M059J (cell line): Measurements from ENCODE around the gene PGA3. TPM values are rescaled to one million over a fixed set of nuclear protein-coding genes. Genes with fewer than 3 reads are reported as not detected.
"Not testable (repeated sequence)": the region's sequence is repeated elsewhere in the genome, so short reads cannot be mapped to it uniquely, and the experiment has no call there.

Experiments
- DNase-seq: peaks from one replicate; pipeline ENCODE4 v3.0.0-alpha.2; 2012; ENCODE audit warnings: low read depth
- total RNA-seq: library from RNA; depleted of rRNA; stranded (reverse); fragments of >200 nt; shearing (Covaris generic); gene quantifications from 2 replicates; pipeline ENCODE4 v1.2.3, GENCODE V29; 2014; rRNA removed

The PGA3 gene
- total RNA-seq, result not detected in 2 replicates

DNA sequence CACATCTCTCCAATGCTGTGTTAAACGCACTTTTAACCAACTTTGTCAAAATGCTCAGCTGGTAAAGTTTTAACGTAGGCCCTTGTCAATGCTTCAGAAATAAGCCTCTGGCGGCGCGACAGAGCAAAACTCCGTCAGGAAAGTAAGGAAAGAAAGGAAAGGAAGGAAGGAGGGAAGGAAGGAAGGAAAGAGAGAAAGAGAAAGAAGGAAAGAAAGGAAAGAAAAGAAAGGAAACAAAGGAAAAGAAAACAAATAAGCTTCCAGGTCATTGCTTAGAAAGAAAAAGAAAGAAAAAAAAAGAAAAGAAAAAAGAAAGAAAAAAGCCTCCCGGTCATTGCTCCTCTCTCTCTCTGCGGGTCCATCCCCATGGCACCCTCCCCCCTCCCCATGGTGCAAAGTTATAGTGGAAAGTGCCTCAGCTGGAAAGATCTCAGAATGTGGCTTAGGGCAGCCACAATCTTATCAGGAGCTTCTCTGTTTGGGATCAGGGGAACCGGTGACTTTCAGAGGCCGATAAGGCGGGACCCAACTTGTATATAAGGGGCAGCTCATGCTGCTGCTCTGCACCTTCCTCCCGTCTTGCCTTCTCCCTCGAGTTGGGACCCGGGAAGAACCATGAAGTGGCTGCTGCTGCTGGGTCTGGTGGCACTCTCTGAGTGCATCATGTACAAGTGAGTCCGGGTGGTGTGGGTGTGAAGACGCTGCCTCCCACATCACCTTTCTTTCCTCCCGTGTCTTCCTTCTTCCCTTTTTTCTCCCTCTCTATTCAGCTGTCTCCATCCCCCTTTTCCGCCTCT, at the start of gene PGA3:
Gene PGA3, plus strand, starts transcription at position 566 of the 797 bp plus-strand sequence. Its CDS starts 50 bp downstream, at position 616.
- DNase-seq, result not testable (repeated sequence)

DNA sequence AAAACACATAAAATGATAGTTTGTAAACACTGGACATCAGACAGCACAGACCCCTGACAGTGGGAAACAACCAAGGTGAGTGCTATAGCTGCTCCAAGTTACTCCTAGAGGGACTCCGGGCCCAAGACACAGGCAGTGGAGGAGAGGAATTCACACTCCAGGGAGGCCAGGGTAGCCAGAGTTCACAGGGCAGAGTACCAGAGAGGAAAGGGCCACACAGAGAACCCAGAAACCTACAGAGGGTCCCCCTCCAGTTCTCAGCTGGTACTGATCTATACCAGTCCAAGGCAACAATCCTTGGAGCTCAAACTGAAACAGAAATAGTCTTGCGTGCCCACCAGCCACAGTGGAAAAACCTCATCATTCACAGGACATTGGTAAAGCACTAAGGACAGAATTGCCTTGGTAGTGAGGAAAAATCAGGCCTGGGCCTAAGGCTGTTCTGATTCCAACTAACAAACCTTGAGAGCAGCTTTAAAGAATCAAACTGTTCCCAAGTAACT, 49.7 kb upstream of the PGA3 start:
- peak; percentile 56 for DNase-seq

DNA sequence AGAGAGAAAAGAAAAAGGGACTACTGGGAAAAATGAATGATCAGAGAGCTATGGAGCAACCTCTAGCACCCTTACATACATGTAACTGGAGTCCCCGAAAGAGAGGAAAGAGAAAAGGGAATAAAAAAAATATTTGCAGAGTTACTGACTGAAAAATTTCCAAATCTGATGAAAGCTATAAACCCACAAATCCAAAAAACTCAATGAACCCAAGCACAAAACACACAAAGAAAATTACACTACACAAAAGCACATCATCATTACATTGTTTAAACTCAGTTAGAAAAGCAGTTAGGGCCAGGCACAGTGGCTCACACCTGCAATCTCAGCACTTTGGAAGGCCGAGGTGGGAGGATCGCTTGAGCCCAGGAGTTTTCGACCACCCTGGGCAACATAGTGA, 48.8 kb upstream of the PGA3 start:
- no peak for DNase-seq

DNA sequence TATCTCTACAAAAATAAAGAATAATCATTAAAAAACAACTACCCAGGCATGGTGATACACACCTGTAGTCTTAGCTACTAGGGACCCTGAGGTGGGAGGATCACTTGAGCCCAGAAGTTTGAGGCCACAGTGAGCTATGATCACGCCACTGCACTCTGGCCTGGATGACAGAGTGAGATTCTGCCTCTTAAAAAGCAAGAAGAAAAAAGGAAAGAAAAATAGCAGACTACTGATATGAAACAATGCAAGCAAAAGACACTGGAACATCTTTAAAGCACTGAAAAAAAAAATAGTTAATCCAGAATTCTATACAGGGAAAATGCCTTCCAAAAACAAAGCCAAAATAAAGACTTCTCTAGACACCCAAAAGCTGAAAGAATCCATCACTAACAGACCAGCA, 48.0 kb upstream of the PGA3 start:
- DNase-seq, result no peak

DNA sequence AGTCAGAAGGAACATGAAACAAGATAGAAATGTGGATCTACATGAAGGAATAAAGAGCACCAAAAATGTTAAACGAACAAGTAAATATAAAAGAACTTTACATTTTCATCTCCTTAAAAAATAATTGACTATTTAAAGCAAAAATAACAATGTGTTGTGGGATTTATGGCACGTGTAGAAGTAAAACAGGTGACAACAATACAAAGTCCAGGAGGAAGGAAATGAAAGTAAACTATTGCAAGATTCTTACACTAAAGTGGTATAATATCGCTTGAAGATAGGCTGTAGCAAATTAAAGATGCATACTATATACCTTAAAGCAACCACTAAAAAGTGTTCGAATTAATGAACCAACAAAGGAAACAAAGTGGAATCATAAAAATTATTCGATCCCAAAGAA, 47.6 kb upstream of the PGA3 start:
- DNase-seq, result no peak

DNA sequence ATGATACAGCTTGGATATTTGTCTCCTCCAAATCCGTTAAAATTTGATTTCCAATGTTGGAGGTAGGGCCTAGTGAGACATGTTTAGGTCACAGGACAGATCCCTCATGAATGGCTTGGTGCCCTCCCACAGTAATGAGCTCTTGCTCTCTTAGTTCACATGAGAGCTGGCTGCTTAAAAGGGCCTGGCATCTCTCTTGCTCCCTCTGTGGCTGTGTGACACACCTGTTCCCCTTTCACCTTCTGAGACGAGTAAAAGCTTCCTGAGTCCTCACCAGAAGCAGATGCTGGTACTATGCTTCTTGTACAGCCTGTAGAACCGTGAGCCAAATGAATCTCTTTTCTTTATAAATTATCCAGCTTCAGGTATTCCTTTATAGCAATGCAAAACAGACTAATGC, 45.6 kb upstream of the PGA3 start:
- no peak for DNase-seq

DNA sequence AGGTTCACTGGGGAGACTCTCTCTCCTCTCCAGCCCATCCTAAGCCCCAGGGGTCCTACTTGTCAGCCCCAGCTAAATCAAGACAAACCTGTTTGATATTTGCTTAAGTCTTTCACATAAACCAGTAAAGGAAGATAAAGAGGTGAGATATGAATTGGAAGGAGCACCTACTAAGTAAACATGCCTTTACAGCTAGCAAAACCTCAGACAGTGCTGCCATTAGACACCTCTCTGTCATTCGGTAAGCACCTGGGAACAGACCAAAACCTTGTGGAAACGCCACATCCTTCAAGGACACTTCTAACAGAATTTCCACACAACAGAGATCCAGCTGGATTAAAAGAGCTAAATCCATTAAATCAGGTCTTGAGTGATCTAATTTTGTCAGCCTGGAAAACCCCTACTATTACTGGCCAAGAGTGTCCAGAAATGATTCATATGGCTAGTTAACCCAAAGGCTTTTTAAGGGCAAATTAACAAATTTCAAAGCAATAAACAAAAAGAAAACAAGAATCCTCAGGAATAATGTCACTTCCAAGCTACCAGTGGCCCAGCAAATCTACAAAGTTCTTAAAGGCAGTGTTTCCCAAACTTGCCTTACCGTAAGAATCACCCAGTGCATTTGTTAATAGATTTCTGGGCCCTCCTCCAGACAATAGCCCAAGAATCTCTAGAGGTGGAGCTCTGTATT, 44.5 kb upstream of the PGA3 start:
- peak; percentile 76 for DNase-seq

DNA sequence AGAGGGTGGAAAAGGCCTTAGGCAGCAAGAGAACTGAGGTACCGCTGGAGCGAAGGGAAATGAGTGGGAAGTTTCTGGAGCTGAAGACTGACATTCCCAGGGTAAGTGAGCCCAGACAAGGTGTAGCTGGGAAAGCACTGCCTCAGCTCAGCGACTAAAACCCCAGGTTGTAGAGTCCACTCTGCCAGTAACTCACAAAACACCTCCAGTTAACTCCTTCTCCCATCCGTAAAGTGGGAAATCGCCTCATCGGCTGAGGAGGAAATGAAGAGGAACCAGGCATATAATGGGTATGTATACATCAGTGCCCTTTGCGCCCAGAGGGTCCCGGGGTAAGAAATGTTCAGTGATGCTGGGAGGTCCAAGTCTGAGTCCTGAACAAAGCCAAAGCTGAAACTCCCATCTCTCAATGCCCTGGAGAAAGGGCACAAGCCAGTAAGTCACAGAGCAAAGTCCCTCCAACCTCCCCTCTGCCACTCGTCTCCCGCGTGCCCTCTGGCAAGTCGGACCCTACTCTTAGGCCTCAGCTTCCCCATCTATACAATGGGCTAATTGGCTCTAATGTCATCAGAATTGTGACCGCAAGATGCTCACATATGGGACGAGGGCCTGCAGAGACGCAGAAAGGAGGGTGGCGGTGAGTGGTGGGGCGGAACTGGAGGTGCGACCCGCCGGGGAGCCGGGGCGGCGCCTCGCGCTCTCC, 42.7 kb upstream of the PGA3 start:
- DNase-seq, result peak; percentile 34

DNA sequence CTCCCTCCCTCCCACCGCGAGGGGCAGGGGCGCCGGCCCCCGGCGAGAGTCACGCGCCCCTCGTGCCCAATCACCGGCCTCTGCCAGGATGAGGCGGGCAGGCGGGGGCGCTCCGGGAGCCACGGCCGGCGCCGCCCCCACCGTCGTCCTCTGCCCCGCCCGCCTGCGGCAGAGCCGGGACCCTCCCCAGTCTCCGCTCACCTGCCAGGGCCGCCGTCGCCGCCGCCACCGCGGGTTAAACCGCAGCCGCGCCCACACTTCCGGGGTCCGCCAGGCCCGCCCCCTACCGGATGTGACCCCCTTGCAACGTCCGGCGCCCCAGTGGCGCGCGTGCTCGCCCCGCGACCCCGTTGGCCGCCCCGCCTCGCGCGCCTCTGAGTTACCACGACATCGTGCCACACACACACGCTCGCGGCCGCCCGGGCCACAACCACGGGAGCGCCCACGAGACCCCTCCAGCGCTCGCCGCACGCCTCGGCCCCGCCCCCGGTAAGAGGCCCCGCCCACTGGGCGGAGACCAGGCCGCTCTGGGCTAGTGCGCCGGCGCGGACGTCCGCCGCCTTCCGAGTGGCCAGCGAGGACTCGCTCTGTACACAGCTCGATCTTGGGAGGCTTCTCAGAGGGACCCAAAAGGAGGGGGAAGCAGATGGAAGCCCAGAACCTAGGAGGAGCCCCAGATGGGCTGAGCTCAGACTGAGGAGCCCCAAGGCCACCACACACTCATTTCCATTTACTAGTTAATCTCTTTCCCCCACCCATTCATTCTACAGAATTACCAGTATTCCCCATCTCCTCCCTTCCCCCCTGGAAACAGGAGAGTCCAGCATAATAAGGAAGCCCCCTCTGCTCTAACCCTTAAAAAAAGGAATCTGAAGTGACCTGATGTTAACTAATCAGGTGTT, 41.9 kb upstream of the PGA3 start, which contains the start of gene VPS37C:
Gene VPS37C, minus strand, starts transcription at position 237 of the 902 bp plus-strand sequence. CDS start 22,597 bp downstream, outside the sequence.
- peak; percentile 81 for DNase-seq

DNA sequence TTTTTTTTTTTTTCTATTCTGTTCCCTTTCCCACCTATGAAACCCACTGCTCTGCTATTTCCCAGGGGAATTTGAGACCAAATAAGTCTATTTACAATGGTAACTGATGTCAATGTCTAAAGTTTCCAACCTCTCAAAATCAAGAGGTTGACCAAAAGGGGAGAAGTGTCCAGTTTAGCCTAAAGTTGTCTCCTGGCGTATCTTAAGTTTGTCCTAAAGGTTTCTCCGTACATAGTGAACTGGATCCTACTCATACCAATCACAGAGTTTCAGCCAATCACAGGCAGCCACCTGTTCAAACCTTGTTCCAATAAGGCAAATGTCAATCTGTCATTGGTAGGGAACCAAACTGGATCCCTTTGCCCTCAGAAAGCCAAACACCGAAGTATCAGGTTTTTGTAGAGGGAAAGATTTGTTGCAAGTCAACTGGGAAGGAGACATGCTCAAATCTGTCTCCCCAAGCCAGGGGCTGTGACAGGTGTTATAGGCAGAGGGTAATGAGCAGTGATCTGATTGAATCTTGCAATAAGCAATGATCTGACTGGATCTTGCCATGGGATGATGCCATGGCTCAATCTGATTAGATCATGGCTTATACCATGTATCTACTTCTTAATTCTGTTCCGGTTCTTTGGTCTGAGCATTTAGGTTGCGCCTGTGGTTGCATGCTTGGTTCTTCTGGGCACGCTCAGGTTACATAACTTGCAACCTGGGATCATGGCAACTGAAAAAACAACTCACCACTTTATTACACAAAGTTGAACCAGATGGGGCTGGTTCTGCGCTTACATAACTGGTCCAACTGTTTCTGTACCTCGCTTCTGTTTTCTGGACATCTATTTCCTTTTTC, 41.0 kb upstream of the PGA3 start:
- DNase-seq, result peak; percentile 45

DNA sequence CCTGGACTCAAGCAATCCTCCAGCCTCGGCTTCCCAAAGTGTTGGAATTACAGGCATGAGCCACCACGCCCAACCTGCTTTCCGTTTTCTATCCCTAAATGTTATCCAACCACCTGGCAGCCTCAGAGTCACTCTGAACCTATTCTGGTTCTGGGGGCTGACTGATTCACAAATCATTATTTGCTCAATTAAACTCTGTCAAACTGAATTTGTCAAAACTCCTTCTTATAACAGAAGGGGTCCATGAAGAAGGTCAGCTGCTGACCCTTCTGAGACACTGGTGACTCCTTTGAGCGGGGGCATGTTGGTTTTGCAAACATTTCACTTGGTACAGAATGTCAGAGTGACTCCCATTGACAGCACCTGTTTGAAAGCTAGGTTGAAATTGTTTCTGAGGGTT, 40.3 kb upstream of the PGA3 start:
- DNase-seq, result no peak

DNA sequence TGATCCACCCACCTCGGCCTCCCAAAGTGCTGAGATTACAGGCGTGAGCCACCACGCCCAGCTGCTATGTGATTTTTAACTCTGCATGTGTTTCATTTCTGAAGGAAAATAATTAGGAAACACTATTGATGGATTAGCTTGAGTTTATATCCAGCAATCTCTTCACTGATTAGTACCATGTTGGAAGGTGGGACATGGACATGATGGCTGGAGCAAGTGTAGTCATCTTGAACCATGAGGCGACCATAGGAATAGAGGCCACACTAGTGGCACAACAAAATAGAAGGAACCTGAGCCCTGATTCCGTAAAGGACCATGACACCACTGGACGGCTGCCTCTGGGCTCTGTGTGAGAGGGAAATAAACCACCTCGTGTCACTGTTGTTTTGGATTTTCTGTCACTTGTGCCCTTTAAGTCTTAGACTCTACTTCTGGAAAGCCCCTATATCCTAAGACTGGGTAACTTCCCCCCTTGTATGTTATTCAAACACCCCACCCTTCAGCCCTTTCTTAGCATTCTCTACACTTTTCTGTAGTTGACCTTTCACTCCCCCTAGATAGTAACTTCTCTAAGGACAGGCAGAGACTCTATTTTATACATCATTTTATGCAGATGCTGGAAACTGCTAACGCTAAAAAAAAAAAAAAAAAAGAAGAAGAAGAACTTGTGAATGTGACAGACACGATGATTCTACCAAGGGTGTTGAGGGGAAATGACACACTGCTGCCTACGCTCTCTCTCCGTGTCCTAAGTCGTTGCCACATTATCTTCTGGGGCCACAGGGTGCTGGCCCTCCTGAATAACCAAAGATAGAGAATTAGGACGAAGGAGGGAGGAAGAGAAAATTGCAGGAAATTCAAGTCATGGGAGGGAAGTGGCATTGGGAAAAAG, 39.4 kb upstream of the PGA3 start:
- DNase-seq, result no peak

DNA sequence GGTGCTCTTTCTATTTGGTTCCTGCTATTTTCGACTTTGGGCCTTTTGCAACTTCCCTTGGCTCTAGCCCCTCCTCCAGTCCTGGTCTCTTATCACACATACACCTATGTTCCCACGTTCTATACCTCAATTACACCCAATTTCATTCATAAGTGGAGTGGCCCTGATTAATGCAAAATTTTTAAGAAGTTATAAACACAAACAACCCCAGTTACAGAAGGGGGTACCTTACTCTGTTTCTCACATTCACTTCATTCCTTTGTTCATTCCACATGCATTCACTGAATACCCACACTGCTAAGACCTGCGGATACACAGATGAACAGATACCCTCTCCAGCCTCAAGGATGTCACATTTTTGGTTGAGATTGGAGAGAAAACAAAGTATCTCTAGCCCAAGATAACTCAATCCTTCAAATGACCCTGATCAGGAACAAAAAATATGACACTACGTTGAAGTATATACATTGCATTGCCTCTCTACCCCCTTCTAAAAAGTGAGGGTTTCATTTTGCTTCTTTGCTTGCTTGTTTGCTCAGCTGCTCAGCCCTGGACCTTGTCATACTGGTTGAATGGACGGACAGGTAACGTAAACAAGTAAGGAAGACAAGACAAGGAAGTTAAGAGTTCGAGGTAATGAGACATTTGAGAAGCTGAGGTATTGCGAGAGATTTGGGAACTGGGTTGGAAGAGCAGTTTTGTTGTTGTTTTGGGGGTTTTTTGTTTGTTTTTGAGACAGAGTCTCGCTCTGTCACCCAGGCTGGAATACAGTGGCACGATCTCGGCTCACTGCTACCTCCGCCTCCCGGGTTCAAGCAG, 38.5 kb upstream of the PGA3 start:
- no peak for DNase-seq

DNA sequence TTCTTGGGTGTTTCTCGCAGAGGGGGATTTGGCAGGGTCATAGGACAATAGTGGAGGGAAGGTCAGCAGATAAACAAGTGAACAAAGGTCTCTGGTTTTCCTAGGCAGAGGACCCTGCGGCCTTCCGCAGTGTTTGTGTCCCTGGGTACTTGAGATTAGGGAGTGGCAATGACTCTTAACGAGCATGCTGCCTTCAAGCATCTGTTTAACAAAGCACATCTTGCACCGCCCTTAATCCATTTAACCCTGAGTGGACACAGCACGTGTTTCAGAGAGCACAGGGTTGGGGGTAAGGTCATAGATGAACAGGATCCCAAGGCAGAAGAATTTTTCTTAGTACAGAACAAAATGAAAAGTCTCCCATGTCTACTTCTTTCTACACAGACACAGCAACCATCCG, 37.5 kb upstream of the PGA3 start:
- DNase-seq, result not testable (repeated sequence)

DNA sequence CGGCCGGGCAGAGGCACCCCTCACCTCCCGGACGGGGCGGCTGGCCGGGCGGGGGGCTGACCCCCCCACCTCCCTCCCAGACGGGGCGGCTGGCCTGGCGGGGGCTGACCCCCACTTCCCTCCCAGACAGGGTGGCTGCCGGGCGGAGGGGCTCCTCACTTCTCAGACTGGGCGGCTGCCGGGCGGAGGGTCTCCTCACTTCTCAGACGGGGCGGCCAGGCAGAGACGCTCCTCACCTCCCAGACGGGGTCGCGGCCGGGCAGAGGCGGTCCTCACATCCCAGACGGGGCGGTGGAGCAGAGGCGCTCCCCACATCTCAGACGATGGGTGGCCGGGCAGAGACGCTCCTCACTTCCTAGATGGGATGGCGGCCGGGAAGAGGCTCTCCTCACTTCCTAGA, 37.0 kb upstream of the PGA3 start:
- not testable (repeated sequence) for DNase-seq

DNA sequence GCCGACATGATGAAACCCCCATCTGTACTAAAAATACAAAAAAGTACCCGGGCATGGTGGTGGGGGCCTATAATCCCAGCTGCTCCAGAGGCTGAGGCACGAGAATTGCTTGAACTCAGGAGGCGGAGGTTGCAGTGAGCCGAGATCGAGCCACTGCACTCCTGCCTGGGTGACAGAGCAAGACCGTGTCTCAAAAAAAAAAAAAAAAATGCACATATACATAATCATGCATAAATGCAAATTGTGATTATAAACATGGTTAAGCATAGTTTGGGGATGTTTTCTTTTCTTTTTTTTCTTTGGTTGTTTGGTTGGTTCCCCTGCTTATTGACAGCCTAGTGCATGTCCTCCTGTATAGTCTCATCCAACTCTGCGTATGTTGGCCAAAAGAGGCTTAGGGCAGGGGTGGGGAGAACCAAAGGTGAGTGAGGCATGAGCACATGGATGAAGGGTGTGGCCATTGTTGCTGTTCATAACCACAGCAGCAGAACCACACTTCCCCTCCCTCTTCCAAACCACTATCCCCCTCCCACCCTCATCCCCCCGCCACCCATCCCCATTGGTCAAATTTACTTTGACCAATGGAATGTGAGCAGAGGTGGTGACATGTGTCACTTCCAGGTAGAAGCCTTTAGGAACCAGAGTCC, 35.1 kb upstream of the PGA3 start:
- DNase-seq, result no peak

DNA sequence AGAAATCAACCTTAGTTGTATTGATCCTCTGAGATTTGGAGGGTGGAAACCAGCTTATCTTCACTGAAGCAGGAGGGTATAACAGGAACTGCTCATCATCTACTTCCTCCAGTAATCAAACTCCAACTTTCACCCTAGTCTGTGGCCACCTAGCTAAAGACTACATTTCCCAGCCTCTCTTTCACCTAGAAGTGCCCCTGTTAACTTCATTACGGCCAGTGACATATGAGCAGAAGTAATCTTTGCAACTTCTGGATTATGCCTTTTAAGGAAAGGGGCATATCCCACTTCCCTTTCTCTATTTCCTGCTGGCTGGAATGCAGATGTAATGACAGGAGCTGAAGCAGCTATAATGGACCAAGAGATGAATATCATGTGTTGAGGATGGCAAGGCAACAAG, 34.5 kb upstream of the PGA3 start:
- DNase-seq, result no peak

DNA sequence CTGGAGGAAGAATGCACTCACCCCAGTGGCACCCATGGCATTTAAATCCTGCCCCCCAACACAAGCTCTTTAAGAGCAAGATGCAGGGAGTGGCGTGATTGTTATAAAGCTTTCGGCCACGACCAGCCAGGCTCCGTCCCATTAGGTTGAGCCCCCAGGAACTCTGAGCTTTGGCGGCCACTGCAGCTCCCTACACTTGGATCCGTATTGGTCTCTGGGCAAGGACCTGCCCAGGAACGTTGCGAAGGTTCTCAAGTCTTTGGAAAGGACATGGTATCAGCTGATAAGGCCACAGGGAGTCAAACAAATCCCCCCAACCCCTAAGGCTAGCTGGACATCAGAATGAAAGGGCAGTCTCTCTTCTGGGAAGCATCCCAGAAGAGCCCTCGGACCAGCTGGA, 32.7 kb upstream of the PGA3 start:
- no peak for DNase-seq
